ENCODE measurements around the gene MYNN. TPM values are rescaled to one million over a fixed set of nuclear protein-coding genes. Genes with fewer than 3 reads are reported as not detected.

MYNN gene
- total and polyA plus RNA-seq, 9 of the 15 experiments (the other 6 are each of a cell fraction or from before 2014, with no cell fraction given): 10.4 to 35.7 (median 21.3) TPM

DNA sequence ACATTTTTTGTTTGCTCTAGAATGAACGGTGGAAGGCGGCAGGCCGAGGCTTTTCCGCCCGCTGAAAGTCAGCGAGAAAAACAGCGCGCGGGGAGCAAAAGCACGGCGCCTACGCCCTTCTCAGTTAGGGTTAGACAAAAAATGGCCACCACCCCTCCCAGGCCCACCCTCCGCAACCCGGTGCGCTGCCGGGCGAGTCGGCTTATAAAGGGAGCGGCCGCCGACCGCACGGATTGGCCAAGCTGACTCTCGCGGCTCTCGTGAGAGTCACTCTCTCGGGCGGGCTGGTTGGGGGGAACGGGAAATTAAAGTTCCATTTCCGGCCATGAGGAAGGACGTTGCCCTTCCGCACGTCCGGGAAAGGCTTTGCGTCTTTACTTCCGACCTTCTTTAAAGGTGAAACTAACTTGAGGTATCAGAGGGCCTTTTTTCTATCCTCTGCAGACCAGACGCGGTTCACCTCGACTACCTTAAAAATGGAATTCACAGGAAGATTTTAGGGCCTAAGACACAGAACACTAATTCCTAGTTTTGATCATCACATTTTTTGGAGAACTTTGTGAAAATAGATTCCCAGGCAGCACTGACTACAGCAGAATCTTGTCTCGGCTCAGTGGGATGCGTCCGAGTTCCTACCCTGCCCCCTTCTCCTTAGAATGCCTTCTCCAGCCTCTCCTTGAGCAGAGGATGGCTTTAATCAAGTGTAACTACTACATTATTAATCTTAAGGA lies 8.1 kb upstream of the MYNN start, which contains the start of gene TERC (continued):
- TF ChIP-seq, protein P1, sequence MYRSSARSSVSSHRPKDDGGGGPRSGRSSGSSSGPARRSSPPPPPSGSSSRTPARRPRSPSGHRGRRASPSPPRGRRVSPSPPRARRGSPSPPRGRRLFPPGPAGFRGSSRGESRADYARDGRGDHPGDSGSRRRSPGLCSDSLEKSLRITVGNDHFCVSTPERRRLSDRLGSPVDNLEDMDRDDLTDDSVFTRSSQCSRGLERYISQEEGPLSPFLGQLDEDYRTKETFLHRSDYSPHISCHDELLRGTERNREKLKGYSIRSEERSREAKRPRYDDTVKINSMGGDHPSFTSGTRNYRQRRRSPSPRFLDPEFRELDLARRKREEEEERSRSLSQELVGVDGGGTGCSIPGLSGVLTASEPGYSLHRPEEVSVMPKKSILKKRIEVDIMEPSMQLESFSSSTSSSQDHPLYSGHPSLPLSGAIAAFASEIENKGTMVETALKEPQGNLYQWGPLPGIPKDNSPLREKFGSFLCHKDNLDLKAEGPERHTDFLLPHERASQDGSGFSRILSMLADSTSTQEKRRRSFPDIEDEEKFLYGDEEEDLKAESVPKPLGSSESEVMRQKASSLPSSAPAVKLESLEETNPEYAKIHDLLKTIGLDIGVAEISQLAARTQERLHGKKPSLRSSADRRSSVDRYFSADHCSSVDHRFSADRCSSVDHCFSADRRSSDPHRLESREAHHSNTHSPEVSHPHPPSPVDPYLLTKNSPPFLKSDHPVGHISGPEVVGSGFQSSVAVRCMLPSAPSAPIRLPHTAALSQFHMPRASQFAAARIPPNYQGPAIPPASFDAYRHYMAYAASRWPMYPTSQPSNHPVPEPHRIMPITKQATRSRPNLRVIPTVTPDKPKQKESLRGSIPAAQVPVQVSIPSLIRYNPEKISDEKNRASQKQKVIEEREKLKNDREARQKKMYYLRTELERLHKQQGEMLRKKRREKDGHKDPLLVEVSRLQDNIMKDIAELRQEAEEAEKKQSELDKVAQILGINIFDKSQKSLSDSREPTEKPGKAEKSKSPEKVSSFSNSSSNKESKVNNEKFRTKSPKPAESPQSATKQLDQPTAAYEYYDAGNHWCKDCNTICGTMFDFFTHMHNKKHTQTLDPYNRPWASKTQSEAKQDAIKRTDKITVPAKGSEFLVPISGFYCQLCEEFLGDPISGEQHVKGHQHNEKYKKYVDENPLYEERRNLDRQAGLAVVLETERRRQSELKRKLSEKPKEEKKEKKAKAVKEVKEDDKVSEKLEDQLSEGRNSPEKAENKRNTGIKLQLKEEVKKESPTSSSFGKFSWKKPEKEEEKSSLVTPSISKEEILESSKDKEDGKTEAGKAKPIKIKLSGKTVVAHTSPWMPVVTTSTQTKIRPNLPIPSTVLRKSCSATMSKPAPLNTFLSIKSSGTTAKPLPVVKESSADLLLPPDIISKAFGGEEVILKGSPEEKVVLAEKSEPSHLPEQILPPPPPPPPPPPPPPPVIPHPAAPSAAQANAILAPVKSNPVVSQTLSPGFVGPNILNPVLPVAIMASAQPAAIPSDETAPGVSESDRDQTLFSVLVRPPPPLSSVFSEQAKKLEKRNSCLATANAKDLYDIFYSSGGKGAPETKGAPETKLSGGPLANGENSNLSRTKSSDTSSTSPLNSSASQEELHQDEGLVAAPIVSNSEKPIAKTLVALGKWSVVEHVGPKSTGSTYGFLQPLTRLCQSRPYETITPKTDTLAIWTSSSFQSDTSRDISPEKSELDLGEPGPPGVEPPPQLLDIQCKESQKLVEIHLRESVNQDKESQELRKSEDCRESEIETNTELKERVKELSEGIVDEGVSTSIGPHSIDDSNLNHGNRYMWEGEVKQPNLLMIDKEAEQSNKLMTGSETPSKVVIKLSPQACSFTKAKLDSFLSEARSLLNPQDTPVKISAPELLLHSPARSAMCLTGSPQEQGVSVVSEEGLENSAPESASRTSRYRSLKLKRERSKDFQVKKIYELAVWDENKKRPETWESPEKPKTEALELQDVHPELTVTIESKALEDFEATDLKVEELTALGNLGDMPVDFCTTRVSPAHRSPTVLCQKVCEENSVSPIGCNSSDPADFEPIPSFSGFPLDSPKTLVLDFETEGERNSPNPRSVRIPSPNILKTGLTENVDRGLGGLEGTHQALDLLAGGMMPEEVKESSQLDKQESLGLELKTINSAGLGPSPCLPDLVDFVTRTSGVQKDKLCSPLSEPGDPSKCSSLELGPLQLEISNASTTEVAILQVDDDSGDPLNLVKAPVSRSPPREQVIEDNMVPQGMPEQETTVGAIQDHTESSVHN (IDR thresholded peaks at IDR 0.05; ENCODE audit: borderline replicate concordance in 1 of 2, low read depth in 1 of 2): no peak
- TF ChIP-seq GATA2 (CRISPR knock-in tag; IDR thresholded peaks at IDR 0.05) (no peak), ZNF644 (tag; IDR thresholded peaks at IDR 0.05; ENCODE audit: low read depth) (peak; percentile 34; the same call in 1 of the 2 replicates), GTF2A2 (tag; IDR thresholded peaks at IDR 0.05) (peak; percentile 87), ETV5 (CRISPR knock-in tag; IDR thresholded peaks at IDR 0.05; ENCODE audit: low read depth) (peak; percentile 68), TEAD4 (IDR thresholded peaks at IDR 0.05; ENCODE audit: low read length) (0 out of 2 replicates have a peak, but pooled peaks have one; percentile 8), TEAD4 (CRISPR knock-in tag; IDR thresholded peaks at IDR 0.05; ENCODE audit: borderline replicate concordance) (no peak), NONO (IDR thresholded peaks at IDR 0.05; ENCODE audit: low read depth in 2 of 2, low read length in 1 of 2) (peak in 1 of 2 experiments; percentile 46; a peak in 1 of 4 replicates), CHCHD3 (CRISPR knock-in tag; IDR thresholded peaks at IDR 0.05) (peak; percentile 71; the same call in 1 of the 2 replicates), GABPA (tag; conservative IDR thresholded peaks at IDR 0.05; ENCODE audit: low read depth) (peak; percentile 94), ARNT (IDR thresholded peaks at IDR 0.05) (no peak), RBM14 (IDR thresholded peaks at IDR 0.05; ENCODE audit: borderline replicate concordance, insufficient read depth, low read depth, low read length) (no peak), POLR3G (IDR thresholded peaks at IDR 0.05; ENCODE audit: extremely low read depth, insufficient read length, insufficient replicate concordance) (no peak)
- TF ChIP-seq, protein P2, sequence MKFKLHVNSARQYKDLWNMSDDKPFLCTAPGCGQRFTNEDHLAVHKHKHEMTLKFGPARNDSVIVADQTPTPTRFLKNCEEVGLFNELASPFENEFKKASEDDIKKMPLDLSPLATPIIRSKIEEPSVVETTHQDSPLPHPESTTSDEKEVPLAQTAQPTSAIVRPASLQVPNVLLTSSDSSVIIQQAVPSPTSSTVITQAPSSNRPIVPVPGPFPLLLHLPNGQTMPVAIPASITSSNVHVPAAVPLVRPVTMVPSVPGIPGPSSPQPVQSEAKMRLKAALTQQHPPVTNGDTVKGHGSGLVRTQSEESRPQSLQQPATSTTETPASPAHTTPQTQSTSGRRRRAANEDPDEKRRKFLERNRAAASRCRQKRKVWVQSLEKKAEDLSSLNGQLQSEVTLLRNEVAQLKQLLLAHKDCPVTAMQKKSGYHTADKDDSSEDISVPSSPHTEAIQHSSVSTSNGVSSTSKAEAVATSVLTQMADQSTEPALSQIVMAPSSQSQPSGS (CRISPR knock-in tag; IDR thresholded peaks at IDR 0.05): no peak
- TF ChIP-seq, protein P3, sequence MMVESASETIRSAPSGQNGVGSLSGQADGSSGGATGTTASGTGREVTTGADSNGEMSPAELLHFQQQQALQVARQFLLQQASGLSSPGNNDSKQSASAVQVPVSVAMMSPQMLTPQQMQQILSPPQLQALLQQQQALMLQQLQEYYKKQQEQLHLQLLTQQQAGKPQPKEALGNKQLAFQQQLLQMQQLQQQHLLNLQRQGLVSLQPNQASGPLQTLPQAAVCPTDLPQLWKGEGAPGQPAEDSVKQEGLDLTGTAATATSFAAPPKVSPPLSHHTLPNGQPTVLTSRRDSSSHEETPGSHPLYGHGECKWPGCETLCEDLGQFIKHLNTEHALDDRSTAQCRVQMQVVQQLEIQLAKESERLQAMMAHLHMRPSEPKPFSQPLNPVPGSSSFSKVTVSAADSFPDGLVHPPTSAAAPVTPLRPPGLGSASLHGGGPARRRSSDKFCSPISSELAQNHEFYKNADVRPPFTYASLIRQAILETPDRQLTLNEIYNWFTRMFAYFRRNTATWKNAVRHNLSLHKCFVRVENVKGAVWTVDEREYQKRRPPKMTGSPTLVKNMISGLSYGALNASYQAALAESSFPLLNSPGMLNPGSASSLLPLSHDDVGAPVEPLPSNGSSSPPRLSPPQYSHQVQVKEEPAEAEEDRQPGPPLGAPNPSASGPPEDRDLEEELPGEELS (CRISPR knock-in tag; IDR thresholded peaks at IDR 0.05; ENCODE audit: borderline replicate concordance): no peak

Measured in K562 (cell line).